Prostate gland (tissue), 2 donors: ENCODE measurements around the gene PEF1.

Experiments
- POLR2A ChIP-seq: fragments of 450-650 bp; IDR thresholded peaks from one replicate; pipeline ENCODE4 v1.6.1; 2016; ENCODE audit warnings: antibody characterized with exemption, mild to moderate bottlenecking
- TF ChIP-seq, protein P1 (sequence below), 4 experiments: fragments of 200-600 bp in 2 of 4; fragments of 450-650 bp in 2 of 4; sonication (generic) in 2 of 4; IDR thresholded peaks; 1 replicate in 3 of 4; 2 replicates in 1 of 4; pipeline ENCODE4 v1.5.1; 2016 to 2019; ENCODE audit warnings: antibody characterized with exemption in 4 of 4, mild to moderate bottlenecking in 2 of 4, moderate library complexity in 2 of 4

- TF ChIP-seq, protein P1, sequence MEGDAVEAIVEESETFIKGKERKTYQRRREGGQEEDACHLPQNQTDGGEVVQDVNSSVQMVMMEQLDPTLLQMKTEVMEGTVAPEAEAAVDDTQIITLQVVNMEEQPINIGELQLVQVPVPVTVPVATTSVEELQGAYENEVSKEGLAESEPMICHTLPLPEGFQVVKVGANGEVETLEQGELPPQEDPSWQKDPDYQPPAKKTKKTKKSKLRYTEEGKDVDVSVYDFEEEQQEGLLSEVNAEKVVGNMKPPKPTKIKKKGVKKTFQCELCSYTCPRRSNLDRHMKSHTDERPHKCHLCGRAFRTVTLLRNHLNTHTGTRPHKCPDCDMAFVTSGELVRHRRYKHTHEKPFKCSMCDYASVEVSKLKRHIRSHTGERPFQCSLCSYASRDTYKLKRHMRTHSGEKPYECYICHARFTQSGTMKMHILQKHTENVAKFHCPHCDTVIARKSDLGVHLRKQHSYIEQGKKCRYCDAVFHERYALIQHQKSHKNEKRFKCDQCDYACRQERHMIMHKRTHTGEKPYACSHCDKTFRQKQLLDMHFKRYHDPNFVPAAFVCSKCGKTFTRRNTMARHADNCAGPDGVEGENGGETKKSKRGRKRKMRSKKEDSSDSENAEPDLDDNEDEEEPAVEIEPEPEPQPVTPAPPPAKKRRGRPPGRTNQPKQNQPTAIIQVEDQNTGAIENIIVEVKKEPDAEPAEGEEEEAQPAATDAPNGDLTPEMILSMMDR (IDR thresholded peaks at IDR 0.05): no peak
- TF ChIP-seq POLR2A: no peak
Measured at GRCh38 chr1:31668303-31668883, 23.7 kb upstream of the PEF1 start.
